Left ventricle myocardium inferior (tissue), 1 donor: ENCODE results near the gene AP1B1. TPM values are rescaled to one million over a fixed set of nuclear protein-coding genes. Genes with fewer than 3 reads are reported as not detected.
"Not testable (repeated sequence)": the region's sequence is repeated elsewhere in the genome, so short reads cannot be mapped to it uniquely, and the experiment has no call there.

Experiments
- DNase-seq: peaks from one replicate; pipeline ENCODE4 v3.0.0-alpha.2; 2020
- H3K27ac ChIP-seq: fragments of 200-600 bp; replicated peaks from 2 replicates; pipeline ENCODE4 v1.8.0; 2021
- H3K27me3 ChIP-seq: fragments of 200-600 bp; 2 replicates; pipeline ENCODE4 v1.8.0; 2021; ENCODE audit warnings: low read depth
- H3K36me3 ChIP-seq: fragments of 200-600 bp; 2 replicates; pipeline ENCODE4 v1.8.0; 2021
- H3K4me1 ChIP-seq: fragments of 200-600 bp; 2 replicates; pipeline ENCODE4 v1.8.0; 2021
- H3K4me3 ChIP-seq: fragments of 200-600 bp; 2 replicates; pipeline ENCODE4 v1.8.0; 2021; ENCODE audit warnings: mild to moderate bottlenecking, moderate library complexity
- H3K9me3 ChIP-seq: fragments of 200-600 bp; replicated peaks from 2 replicates; pipeline ENCODE4 v1.8.0; 2021
- CTCF ChIP-seq: fragments of 200-600 bp; IDR thresholded peaks from 2 replicates; pipeline ENCODE4 v1.8.0; 2021; ENCODE audit warnings: antibody characterized with exemption, mild to moderate bottlenecking, borderline replicate concordance
- intact Hi-C: fragments of 100-400 bp; cut with micrococcal nuclease; formaldehyde crosslinking; loops from one replicate; pipeline ENCODE4 v1.11.0; 2022
- total RNA-seq: library from RNA; stranded (reverse); fragmentation: NEBNext Ultra II Directional; extraction: Animal tissue kit (Norgen Biotek cat#: 25700); gene quantifications from one replicate; pipeline ENCODE4 v1.2.1, GENCODE V29; 2021
- donor health status: DM: no; HTN: yes; CAD: no; lungs with severe emphysema.

Gene AP1B1
- total RNA-seq, 1 donor from 2014 or later, result 28.2 TPM

- Histone ChIP-seq H3K4me3 (no peak overlapping the region), H3K9me3 (no peaks in the 10 kb centered on the region), H3K27ac (no peak overlapping the region), H3K27me3 (peaks cover 19% of the 10 kb centered on the region), H3K4me1 (no peaks in the 10 kb centered on the region), H3K36me3 (no peaks in the 10 kb centered on the region)
- no peak for TF ChIP-seq CTCF
- no peak for DNase-seq
- intact Hi-C loops, result no loop called here
These were observed 38.9 kb upstream of the AP1B1 start for GRCh38 chr22:29427176-29427760.

GRCh38 chr22:29426476-29426875, 38.1 kb upstream of the AP1B1 start:
- no peak overlapping the region for H3K4me3 ChIP-seq
- no peak for TF ChIP-seq CTCF
- no peaks in the 10 kb centered on the region for H3K4me1 ChIP-seq
- no peaks in the 10 kb centered on the region for H3K36me3 ChIP-seq
- intact Hi-C loops, result no loop called here
- H3K27ac ChIP-seq, result no peak overlapping the region
- peaks cover 11% of the 10 kb centered on the region for H3K27me3 ChIP-seq
- no peak for DNase-seq
- no peaks in the 10 kb centered on the region for H3K9me3 ChIP-seq

GRCh38 chr22:29418704-29419103, 30.3 kb upstream of the AP1B1 start:
- H3K27ac ChIP-seq, H3K27me3 ChIP-seq, DNase-seq, H3K4me1 ChIP-seq, H3K36me3 ChIP-seq, H3K4me3 ChIP-seq, intact Hi-C loops, H3K9me3 ChIP-seq: not testable (repeated sequence)

- Histone ChIP-seq H3K27ac (peak overlapping the region; percentile 72), H3K4me3 (peak overlapping the region; percentile 62)
- intact Hi-C loops, H3K27me3 ChIP-seq, DNase-seq, H3K9me3 ChIP-seq, H3K4me1 ChIP-seq, H3K36me3 ChIP-seq: not testable (repeated sequence)
These were observed 26.7 kb upstream of the AP1B1 start for GRCh38 chr22:29414951-29415591.

GRCh38 chr22:29412772-29413171, 24.4 kb upstream of the AP1B1 start:
- H3K27ac ChIP-seq, H3K27me3 ChIP-seq, H3K4me1 ChIP-seq, H3K36me3 ChIP-seq, DNase-seq, H3K9me3 ChIP-seq, intact Hi-C loops, H3K4me3 ChIP-seq: not testable (repeated sequence)
- TF ChIP-seq CTCF, result peak; percentile 57

- DNase-seq, H3K36me3 ChIP-seq, intact Hi-C loops, H3K4me1 ChIP-seq, H3K9me3 ChIP-seq, H3K27me3 ChIP-seq, H3K27ac ChIP-seq, H3K4me3 ChIP-seq: not testable (repeated sequence)
These were observed 23.3 kb upstream of the AP1B1 start for GRCh38 chr22:29411569-29412211.

GRCh38 chr22:29408940-29409339, 20.6 kb upstream of the AP1B1 start:
- no peak for TF ChIP-seq CTCF

GRCh38 chr22:29401538-29401937, 13.2 kb upstream of the AP1B1 start:
- H3K4me1 ChIP-seq, intact Hi-C loops, DNase-seq, H3K36me3 ChIP-seq, H3K4me3 ChIP-seq, H3K9me3 ChIP-seq, H3K27me3 ChIP-seq, H3K27ac ChIP-seq: not testable (repeated sequence)

More at GRCh38 chr22:29408940-29409339, 20.6 kb upstream of the AP1B1 start:
- H3K27ac ChIP-seq, result no peak overlapping the region
- no peaks in the 10 kb centered on the region for H3K36me3 ChIP-seq
- intact Hi-C loops, result no loop called here
- no peaks in the 10 kb centered on the region for H3K27me3 ChIP-seq
- no peaks in the 10 kb centered on the region for H3K4me1 ChIP-seq
- H3K9me3 ChIP-seq, result no peaks in the 10 kb centered on the region
- no peak overlapping the region for H3K4me3 ChIP-seq
- DNase-seq, result no peak
